HG02588 (cell line): Measurements from ENCODE around the gene PLEKHA8.

Source experiments
- ATAC-seq: cut with Tn5 transposase; IDR thresholded peaks from one replicate; pipeline ENCODE4 v1.9.1; 2021; ENCODE audit warnings: mild to moderate bottlenecking, moderate library complexity; ENCODE audit not compliant: unreplicated experiment

PLEKHA8 gene

GRCh38 chr7:30143748-30144251 is 115.6 kb downstream of the PLEKHA8 start:
- ATAC-seq: no peak

- no peak for ATAC-seq
These were observed 116.6 kb downstream of the PLEKHA8 start for GRCh38 chr7:30144657-30145306.

- ATAC-seq: no peak
These were observed 117.3 kb downstream of the PLEKHA8 start for GRCh38 chr7:30145426-30145970.

GRCh38 chr7:30146127-30146612 is 118.0 kb downstream of the PLEKHA8 start:
- ATAC-seq: no peak

GRCh38 chr7:30147223-30147622 is 119.0 kb downstream of the PLEKHA8 start:
- no peak for ATAC-seq

DNA sequence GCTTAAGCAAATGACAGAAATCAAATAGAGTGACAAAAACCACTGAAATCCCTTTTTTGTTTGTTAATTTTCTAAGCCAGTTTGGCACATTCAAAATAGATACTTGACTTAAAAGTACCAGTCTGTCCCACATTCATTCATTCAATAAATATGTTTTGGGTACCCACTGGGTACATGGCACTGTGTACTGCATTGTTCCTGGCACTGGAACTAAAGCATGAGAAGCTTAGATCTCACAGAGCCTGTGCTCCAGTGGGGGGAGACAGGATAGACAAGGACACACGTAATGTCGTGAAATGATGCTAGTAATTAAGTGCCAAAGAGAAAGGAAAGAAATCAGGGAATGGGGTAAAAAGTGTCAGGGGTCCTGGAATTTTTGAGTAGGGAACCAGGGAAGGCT is 119.6 kb downstream of the PLEKHA8 start:
- no peak for ATAC-seq

GRCh38 chr7:30148426-30148825 is 120.2 kb downstream of the PLEKHA8 start:
- ATAC-seq: no peak

DNA sequence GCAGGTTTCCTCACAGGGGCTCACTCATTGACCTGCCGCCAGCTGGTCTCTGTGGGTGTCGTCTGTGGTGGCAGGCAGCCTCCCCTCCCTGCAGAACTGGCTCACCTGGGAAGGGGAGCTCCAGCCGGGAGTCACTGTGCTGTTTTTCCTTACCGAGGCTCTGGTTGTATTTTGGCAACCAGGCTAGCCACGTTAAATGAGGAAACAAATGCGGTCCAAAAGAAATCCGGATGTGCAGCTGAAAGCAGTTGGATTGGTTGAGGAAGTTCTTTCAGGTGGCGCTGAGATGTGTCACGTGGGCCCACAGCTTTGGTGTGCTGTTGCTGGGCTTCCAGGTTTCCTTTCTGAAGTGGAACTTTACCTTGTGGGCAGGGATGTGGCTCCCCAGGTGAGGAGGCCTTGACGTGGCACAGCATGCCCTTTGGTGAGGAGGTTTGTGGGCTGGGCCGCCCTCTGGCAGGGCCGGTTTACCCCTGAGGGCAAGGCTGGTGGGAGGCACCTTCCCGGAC is 120.8 kb downstream of the PLEKHA8 start:
- ATAC-seq: no peak

DNA sequence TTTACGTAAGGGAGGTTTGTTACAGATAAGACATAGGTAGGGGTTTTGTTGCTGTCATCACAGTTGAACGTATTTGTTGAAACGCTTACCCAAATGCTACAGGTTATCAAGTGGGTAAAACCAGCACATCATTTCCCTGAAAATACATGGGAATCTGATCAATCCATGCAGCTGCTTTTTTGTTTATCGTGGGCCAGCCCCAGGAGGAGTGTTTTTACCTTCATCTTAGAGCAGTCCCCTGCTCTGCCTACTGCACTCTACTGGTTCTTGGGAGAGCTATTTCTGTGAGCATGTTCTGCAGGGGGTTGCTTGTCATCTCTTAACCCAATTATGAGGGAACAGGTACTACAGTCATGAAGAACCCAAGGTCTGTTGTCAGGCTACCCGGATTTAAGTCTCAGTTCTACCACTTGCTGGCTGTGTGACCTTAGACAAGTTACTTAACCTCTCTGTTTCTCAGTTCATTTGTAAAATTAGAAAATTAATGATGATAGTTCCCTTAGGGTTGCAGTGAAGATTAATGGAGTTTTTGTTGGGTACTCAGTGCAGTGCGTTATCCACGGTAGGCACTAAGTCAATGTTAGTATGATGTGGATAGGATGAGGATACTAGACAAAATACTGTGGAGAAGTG is 121.5 kb downstream of the PLEKHA8 start:
- ATAC-seq: no peak

GRCh38 chr7:30150711-30151110 is 122.5 kb downstream of the PLEKHA8 start:
- no peak for ATAC-seq

- ATAC-seq: no peak
These were observed 125.9 kb downstream of the PLEKHA8 start for GRCh38 chr7:30154111-30154587.

DNA sequence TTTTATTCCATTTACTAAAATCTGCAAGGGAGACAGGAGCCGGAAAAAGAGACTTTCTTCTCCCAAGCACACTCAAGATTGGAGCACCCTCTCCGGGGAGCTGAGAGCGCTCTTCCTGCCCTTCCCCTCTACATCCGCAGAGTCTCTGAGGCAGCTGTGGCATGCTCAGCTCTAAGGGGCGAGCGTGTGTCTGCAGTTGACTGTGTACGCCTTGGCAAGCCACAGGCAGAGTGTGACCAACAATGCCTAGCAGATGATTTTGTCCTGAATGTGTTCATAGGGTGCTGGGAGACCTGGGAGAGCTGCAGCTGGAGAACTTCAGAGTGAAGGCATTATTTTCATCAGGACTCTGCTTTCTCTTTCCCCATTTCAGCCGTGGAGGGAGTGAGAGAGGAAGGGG is 127.3 kb downstream of the PLEKHA8 start:
- no peak for ATAC-seq

- no peak for ATAC-seq
These were observed 129.0 kb downstream of the PLEKHA8 start for GRCh38 chr7:30157204-30157603.

GRCh38 chr7:30159163-30159562 is 131.0 kb downstream of the PLEKHA8 start:
- no peak for ATAC-seq

DNA sequence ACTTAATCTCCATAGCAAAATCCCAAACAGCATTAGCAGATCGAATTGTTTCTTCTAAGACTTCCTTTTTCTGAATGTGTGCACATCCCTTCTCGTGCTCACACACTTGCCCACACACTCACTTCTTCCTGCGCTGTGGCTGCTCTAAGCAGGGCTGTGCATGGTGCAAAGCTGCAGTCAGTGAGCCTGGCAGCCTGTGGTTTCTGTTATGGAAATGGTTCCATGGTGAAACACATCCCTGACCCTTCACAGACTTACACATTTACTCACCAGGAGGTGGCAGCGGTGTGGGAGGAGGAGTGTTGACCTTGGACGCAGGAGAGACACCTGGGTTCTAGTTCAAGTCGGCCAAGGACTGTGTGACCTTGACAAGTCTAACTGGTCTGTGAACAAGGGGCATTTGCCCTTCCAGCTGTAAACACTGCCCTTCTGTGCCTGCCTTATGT is 131.5 kb downstream of the PLEKHA8 start:
- ATAC-seq: no peak

- no peak for ATAC-seq
These were observed 132.1 kb downstream of the PLEKHA8 start for GRCh38 chr7:30160329-30160728.

DNA sequence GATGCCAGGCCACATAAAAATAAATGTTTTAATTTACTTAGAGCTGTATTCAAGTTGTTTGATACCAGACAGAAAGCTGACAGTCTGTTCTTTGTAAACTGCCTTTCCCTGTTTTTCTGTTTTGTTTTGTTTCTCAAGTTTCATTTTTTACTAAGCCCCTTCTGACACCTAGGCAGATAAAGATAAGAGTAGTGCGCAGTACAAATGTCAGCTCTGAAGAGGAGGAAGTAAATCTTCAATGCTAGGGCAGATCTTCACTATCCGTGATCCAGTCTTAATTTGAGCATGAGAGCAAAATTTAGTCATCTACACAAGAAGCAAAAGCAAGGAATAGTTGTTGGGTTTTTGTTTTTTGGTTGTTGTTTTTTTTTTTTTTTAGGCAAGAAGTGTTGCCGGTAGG is 133.9 kb downstream of the PLEKHA8 start:
- no peak for ATAC-seq

- no peak for ATAC-seq
These were observed 134.5 kb downstream of the PLEKHA8 start for GRCh38 chr7:30162622-30163124.

GRCh38 chr7:30163231-30163894 is 135.2 kb downstream of the PLEKHA8 start:
- ATAC-seq: peak; percentile 44

DNA sequence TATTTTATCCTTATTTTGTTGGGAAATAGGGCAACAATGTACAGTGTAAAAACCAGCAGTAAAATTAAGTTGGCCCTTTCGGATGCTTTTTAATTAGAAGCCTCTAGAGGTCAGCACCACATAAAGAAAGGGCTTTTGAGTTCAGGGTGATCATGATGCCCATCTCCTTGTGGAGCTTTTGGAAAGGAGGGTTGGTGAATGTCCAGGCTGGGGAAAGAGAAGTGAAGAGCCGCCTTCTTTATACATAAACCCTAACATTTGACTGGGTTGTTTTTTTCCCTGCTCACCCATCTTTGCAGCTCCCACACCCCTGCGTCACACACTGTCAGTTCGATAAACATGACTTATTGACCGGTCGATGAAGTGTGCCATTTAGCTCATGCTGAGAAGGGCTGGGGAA is 136.4 kb downstream of the PLEKHA8 start:
- ATAC-seq: no peak

DNA sequence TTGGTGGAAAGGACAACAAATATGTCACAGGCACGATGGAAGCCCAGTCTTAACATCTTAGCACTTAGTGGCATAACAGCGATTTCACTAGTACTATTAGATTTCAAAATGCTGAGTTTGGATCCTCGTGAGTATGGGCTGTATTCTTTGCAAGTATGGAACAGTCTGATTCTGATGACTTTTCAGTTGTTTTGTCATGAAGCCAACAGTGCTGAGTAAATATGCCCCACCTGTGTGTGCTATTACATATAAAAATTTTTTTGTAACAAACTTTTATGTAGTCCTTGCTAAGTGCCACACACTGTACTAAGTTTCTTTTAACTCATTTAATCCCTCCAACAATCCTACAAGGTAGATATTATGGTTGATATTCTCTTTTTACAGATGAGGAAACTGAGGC is 137.4 kb downstream of the PLEKHA8 start:
- no peak for ATAC-seq
